ENCODE measurements around the gene ENTPD8.
"Not testable (repeated sequence)": the region's sequence is repeated elsewhere in the genome, so short reads cannot be mapped to it uniquely, and the experiment has no call there.

ENTPD8 gene

GRCh38 chr9:137476856-137477255 is 35.7 kb upstream of the ENTPD8 start:
- in situ Hi-C loops (cut with MboI; ENCODE audit: low sequenced_read_pairs), result no loop called here

GRCh38 chr9:137475666-137476065 is 34.5 kb upstream of the ENTPD8 start:
- in situ Hi-C loops (cut with MboI; ENCODE audit: low sequenced_read_pairs), result no loop called here

- in situ Hi-C loops (cut with MboI; ENCODE audit: low sequenced_read_pairs), result no loop called here
These were observed 33.1 kb upstream of the ENTPD8 start for GRCh38 chr9:137474271-137474670.

- in situ Hi-C loops (cut with MboI; ENCODE audit: low sequenced_read_pairs), result no loop called here
These were observed 29.6 kb upstream of the ENTPD8 start for GRCh38 chr9:137470785-137471184.

GRCh38 chr9:137467896-137468295 is 26.7 kb upstream of the ENTPD8 start:
- in situ Hi-C loops (cut with MboI; ENCODE audit: low sequenced_read_pairs), result no loop called here

- in situ Hi-C loops (cut with MboI; ENCODE audit: low sequenced_read_pairs), result no loop called here
These were observed 26.0 kb upstream of the ENTPD8 start for GRCh38 chr9:137467161-137467581.

GRCh38 chr9:137466389-137467085 is 25.4 kb upstream of the ENTPD8 start:
- in situ Hi-C loops (cut with MboI; ENCODE audit: low sequenced_read_pairs), result not testable (repeated sequence)

GRCh38 chr9:137465720-137466388 is 24.7 kb upstream of the ENTPD8 start:
- in situ Hi-C loops (cut with MboI; ENCODE audit: low sequenced_read_pairs), result no loop called here

- in situ Hi-C loops (cut with MboI; ENCODE audit: low sequenced_read_pairs), result no loop called here
These were observed 24.0 kb upstream of the ENTPD8 start for GRCh38 chr9:137465000-137465719.

- in situ Hi-C loops (cut with MboI; ENCODE audit: low sequenced_read_pairs), result no loop called here
These were observed 23.3 kb upstream of the ENTPD8 start for GRCh38 chr9:137464291-137464999.

- in situ Hi-C loops (cut with MboI; ENCODE audit: low sequenced_read_pairs), result no loop called here
These were observed 22.8 kb upstream of the ENTPD8 start for GRCh38 chr9:137463931-137464290.

- in situ Hi-C loops (cut with MboI; ENCODE audit: low sequenced_read_pairs), result no loop called here
These were observed 22.1 kb upstream of the ENTPD8 start for GRCh38 chr9:137462986-137463930.

GRCh38 chr9:137462396-137462985 is 21.3 kb upstream of the ENTPD8 start:
- in situ Hi-C loops (cut with MboI; ENCODE audit: low sequenced_read_pairs), result no loop called here

- in situ Hi-C loops (cut with MboI; ENCODE audit: low sequenced_read_pairs), result no loop called here
These were observed 20.7 kb upstream of the ENTPD8 start for GRCh38 chr9:137461663-137462395.

GRCh38 chr9:137461316-137461662 is 20.1 kb upstream of the ENTPD8 start:
- in situ Hi-C loops (cut with MboI; ENCODE audit: low sequenced_read_pairs), result no loop called here

- in situ Hi-C loops (cut with MboI; ENCODE audit: low sequenced_read_pairs), result no loop called here
These were observed 19.5 kb upstream of the ENTPD8 start for GRCh38 chr9:137460363-137461315.

GRCh38 chr9:137459601-137460362 is 18.6 kb upstream of the ENTPD8 start:
- in situ Hi-C loops (cut with MboI; ENCODE audit: low sequenced_read_pairs), result no loop called here

Data from HL-60/S4 treated with phorbol 12-myristate 13-acetate at 8.2 ng/mL for 4 days and 3 days (cell line).